Peyer's patch (tissue), 4 donors: ENCODE results near the gene FGR. TPM values are rescaled to one million over a fixed set of nuclear protein-coding genes. Genes with fewer than 3 reads are reported as not detected.

ENCODE experiments used
- DNase-seq, 3 donors: peaks; one replicate each; pipeline ENCODE4 v3.0.0-alpha.2; 2017 to 2019
- H3K27ac ChIP-seq, 4 donors: fragments of 200-600 bp; sonication (generic); one replicate each; pipeline ENCODE4 v1.5.1; 2016 to 2019
- H3K27me3 ChIP-seq, 2 donors: fragments of 200-600 bp; sonication (generic); one replicate each; pipeline ENCODE4 v1.5.1; 2019
- H3K36me3 ChIP-seq, 3 donors: fragments of 200-600 bp; sonication (generic); one replicate each; pipeline ENCODE4 v1.5.1; 2016 to 2019
- H3K4me1 ChIP-seq, 4 donors: fragments of 200-600 bp; sonication (generic); one replicate each; pipeline ENCODE4 v1.5.1; 2016 to 2019
- H3K4me3 ChIP-seq, 4 donors: fragments of 200-600 bp; sonication (generic); 1 replicate in 3 of 4; 2 replicates in 1 of 4; pipeline ENCODE4 v1.5.1; 2016 to 2019; ENCODE audit warnings: mild to moderate bottlenecking in 1 of 4
- H3K9me3 ChIP-seq, 4 donors: fragments of 200-600 bp; sonication (generic); one replicate each; pipeline ENCODE4 v1.5.1; 2016 to 2019; ENCODE audit warnings: mild to moderate bottlenecking in 1 of 4
- POLR2A ChIP-seq, 2 donors: fragments of 450-650 bp; IDR thresholded peaks; one replicate each; pipeline ENCODE4 v1.5.1; 2017; ENCODE audit warnings: antibody characterized with exemption in 2 of 2, mild to moderate bottlenecking in 2 of 2, moderate library complexity in 2 of 2
- total RNA-seq, 4 donors: library from RNA; depleted of rRNA; stranded (reverse); fragments of >200 nt; gene quantifications; one replicate each; pipeline ENCODE4 v1.1.0, GENCODE V29; 2016
- TF ChIP-seq, protein P1 (sequence below), 6 experiments: fragments of 450-650 bp in 4 of 6; fragments of 200-600 bp in 2 of 6; sonication (generic) in 1 of 6; IDR thresholded peaks; one replicate each; pipeline ENCODE4 v1.5.1; 2017 to 2019; ENCODE audit warnings: antibody characterized with exemption in 6 of 6, mild to moderate bottlenecking in 3 of 6, moderate library complexity in 1 of 6

The FGR gene
- total RNA-seq, 4 donors from 2014 or later = 1.1 to 38.8 (median 4.7) TPM

DNA sequence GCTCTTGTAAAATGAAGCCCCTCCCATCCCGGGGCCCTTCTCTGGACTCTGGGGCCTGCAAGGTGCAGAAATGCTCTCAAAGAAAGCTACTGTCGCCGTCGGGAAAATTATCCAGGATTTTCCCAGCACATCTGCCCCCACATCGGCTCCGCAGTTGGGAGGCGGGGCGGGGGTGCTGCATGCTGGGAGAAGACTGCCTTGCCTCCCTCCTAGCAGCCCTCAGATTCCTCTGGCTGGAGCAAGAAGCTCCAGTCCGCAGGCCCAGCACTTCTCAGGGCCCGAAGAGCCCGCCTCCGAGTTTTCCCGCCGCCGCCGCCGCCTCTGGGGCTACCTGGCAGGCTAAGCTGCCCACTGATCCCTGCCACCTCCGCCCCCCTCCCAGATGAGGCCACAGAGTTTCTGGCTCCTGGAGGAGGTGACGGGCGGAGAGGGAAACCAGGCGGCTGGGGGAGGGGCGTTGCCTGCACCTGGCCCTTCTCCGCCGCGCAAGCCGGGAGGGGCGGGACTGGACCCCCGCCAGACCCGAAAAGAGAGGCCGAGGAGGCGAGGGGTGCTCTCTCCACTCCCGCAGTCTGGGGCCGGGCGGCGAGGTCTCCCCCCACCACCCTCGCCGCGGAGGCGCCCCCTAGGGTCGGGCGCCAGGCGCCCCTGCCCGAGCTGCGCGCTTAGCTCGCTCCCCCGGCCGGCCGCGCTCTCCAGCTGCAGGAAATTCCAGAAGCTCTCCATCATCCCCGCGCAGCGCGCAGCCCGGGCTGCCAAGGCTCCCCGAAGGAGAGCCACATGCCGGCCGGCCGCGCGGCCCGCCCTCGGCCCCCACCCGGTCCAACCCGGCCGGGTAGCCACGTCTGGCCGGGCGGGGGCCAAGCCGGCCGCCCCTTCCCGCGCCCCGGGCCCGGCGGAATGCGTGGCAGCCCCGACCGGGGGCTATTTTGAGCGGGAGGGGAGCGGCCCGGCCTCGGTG is 59.8 kb downstream of the FGR start:
- Histone ChIP-seq H3K4me1 (peaks cover 0 to 68% (median 11%) of the 10 kb centered on the region in 4 donors), H3K4me3 (peak overlapping the region; percentile 37 to 57 (median 54)), H3K9me3 (no peaks in the 10 kb centered on the region), H3K27me3 (no peaks in the 10 kb centered on the region), H3K27ac (peak overlapping the region; percentile 60 to 92 (median 75)), H3K36me3 (no peaks in the 10 kb centered on the region)
- TF ChIP-seq, protein P1, sequence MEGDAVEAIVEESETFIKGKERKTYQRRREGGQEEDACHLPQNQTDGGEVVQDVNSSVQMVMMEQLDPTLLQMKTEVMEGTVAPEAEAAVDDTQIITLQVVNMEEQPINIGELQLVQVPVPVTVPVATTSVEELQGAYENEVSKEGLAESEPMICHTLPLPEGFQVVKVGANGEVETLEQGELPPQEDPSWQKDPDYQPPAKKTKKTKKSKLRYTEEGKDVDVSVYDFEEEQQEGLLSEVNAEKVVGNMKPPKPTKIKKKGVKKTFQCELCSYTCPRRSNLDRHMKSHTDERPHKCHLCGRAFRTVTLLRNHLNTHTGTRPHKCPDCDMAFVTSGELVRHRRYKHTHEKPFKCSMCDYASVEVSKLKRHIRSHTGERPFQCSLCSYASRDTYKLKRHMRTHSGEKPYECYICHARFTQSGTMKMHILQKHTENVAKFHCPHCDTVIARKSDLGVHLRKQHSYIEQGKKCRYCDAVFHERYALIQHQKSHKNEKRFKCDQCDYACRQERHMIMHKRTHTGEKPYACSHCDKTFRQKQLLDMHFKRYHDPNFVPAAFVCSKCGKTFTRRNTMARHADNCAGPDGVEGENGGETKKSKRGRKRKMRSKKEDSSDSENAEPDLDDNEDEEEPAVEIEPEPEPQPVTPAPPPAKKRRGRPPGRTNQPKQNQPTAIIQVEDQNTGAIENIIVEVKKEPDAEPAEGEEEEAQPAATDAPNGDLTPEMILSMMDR (IDR thresholded peaks at IDR 0.05) = peak in 1 of 6 experiments; percentile 5
- no peak for TF ChIP-seq POLR2A (IDR thresholded peaks at IDR 0.05)
- DNase-seq = peak in 2 of 3 donors; percentile 68 to 69

DNA sequence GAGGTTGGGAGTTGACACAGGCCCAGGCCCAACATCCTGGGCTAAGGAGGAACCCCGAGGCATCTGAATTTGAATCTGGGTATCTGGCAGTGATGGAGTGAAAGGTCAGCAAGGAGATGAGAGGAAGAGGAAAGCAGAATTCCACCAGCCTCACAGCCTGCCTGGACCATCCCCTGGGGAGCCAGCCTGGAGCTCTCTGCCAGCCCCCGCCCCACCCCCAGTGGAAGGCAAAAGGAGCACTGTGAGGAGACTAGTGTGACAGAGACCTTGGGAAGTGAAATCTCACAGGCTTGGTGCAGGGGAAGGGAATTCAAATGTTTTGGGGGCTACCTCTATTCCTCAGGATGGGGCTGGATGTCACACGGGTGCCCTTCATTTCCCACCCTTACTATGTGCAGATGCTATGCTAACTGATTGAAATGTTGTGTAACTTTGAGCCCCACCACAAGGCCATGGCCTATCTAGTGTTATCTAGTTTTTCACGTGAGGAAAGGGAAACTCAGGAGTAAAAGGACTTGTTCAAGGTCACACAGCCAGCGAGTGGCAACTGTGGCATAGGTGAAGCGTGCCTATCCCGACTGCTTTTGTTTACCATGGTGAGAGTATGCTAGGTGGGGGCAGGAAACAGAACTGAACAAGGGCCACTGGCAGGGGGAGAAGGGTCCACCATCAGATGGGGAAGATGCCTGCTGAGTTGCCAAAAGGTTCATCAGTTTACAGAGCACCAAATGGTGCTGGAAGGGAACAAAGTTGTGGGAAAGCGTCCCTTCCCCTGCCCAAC is 60.8 kb downstream of the FGR start:
- Histone ChIP-seq H3K4me1 (peaks cover 0 to 68% (median 11%) of the 10 kb centered on the region in 4 donors), H3K4me3 (peak overlapping the region in 1 of 4 donors; percentile 54), H3K9me3 (no peaks in the 10 kb centered on the region), H3K27me3 (no peaks in the 10 kb centered on the region), H3K27ac (peak overlapping the region; percentile 60 to 92 (median 75)), H3K36me3 (no peaks in the 10 kb centered on the region)
- DNase-seq = no peak
- no peak for TF ChIP-seq POLR2A (IDR thresholded peaks at IDR 0.05)
- TF ChIP-seq, protein P1 (IDR thresholded peaks at IDR 0.05) = no peak

DNA sequence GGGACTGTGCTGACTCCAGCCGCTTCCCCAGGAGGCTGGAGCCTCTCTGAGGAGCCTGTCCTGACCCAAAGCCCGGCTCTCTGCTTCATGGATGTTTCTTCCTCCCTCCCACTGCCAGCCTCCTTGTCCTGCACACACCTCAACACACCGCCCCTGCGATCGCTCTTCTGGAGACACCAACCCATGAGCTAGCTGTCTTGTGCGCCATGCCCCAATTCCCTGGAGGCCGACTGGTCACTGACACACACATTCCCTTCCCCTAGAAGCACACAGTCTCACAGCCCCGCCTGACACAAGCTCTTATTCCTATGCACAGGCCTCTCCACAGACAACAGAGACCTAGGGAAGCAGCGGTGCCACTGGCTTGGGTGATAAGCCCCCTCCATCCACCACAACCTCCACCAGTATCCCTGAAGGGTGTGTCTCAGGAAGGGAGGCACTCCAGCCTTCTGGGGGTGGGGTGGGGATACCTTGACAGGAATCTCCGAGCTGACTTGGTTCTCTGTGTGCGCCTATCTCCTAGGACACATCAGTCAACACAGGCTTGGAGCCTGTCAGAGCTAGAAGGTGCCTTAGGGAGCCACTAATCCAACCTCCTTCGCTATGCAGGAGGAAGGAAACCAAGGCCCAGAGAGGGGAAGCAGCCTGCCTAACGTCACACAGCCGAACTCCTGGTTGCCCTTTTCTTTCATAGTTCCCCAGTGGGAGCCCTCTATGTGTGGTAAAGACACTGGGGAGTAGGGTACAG is 62.1 kb downstream of the FGR start:
- Histone ChIP-seq H3K9me3 (no peaks in the 10 kb centered on the region), H3K36me3 (no peaks in the 10 kb centered on the region), H3K27me3 (no peaks in the 10 kb centered on the region), H3K4me1 (peaks cover 0 to 78% (median 14%) of the 10 kb centered on the region in 4 donors), H3K27ac (peak overlapping the region in 3 of 4 donors; percentile 17 to 63 (median 47)), H3K4me3 (no peak overlapping the region)
- no peak for TF ChIP-seq POLR2A (IDR thresholded peaks at IDR 0.05)
- TF ChIP-seq, protein P1 (IDR thresholded peaks at IDR 0.05) = no peak
- no peak for DNase-seq

DNA sequence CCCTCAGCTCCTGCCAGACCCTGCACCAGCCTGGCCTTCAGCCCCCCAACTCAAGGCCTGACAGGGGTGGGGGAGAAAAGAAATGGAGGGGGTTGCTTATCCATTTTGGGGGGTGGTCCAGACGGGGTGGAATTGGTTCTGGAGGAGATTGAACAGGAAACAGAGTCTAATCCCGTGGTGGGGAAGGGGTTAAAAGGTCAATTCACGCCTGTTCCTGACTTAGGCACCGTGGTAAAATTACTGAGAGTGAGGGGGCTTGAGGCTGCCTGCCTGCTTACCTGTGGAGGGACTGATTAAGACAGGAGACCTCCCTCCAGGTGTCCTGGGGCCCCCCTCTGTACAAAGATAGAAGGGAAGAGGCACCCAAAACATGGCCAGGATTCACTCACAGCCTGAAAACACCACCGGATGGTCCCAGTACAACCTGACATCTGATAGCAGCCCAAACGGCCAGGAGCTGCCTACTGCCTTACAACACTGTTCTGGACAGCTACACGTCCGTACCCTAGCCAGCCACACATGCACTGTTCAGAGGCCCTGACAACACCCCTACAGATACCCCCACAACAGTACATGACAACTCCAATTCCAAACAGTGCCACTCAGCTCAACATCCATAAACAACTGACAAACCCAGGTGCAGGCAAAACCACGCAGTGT is 62.8 kb downstream of the FGR start:
- peak overlapping the region; percentile 32 to 63 (median 50) for H3K27ac ChIP-seq
- H3K36me3 ChIP-seq = no peaks in the 10 kb centered on the region
- no peak for DNase-seq
- TF ChIP-seq, protein P1 (IDR thresholded peaks at IDR 0.05) = no peak
- no peak for TF ChIP-seq POLR2A (IDR thresholded peaks at IDR 0.05)
- peaks cover 0 to 80% (median 18%) of the 10 kb centered on the region in 4 donors for H3K4me1 ChIP-seq
- H3K9me3 ChIP-seq = no peaks in the 10 kb centered on the region
- H3K27me3 ChIP-seq = no peaks in the 10 kb centered on the region
- no peak overlapping the region for H3K4me3 ChIP-seq
